Kidney (tissue), 14 donors: ENCODE measurements around the gene CTDNEP1. TPM values are rescaled to one million over a fixed set of nuclear protein-coding genes. Genes with fewer than 3 reads are reported as not detected.

ENCODE experiments used
- DNase-seq, 5 donors: peaks; one replicate each; pipeline ENCODE4 v3.0.0-alpha.2; 2013 to 2020
- FAIRE-seq: peaks from 2 replicates; lab custom pipeline; 2012; peaks lifted over from hg19 to GRCh38; lab: Jason Lieb, UNC
- H3K27ac ChIP-seq, 2 donors: one replicate each; pipeline ENCODE4 v1.7.0; 2013; ENCODE audit warnings: low read depth in 2 of 2, low read length in 2 of 2, inconsistent platforms in 1 of 2
- H3K27me3 ChIP-seq: one replicate; pipeline ENCODE4 v1.7.1; 2013; ENCODE audit warnings: low read length, inconsistent platforms; ENCODE audit not compliant: control insufficient read depth, insufficient read depth
- H3K36me3 ChIP-seq, 3 donors: one replicate each; pipeline versions ENCODE4 v1.7.0 to v1.7.1; 2013; ENCODE audit warnings: low read length in 3 of 3, control low read depth in 1 of 3, inconsistent platforms in 1 of 3; ENCODE audit not compliant: insufficient read depth in 3 of 3, control insufficient read depth in 2 of 3
- H3K4me1 ChIP-seq, 3 donors: one replicate each; pipeline versions ENCODE4 v1.7.0 to v1.7.1; 2013; ENCODE audit warnings: low read length in 3 of 3, inconsistent platforms in 1 of 3, low read depth in 1 of 3; ENCODE audit not compliant: control insufficient read depth in 2 of 3, insufficient read depth in 2 of 3
- H3K4me3 ChIP-seq, 3 donors: one replicate each; pipeline versions ENCODE4 v1.7.0 to v1.8.1; 2013; ENCODE audit warnings: low read length in 3 of 3, control low read depth in 1 of 3, inconsistent platforms in 1 of 3
- H3K9ac ChIP-seq, 3 donors: one replicate each; pipeline versions ENCODE4 v1.7.0 to v1.7.1; 2013; ENCODE audit warnings: low read length in 3 of 3, control low read depth in 1 of 3, inconsistent platforms in 1 of 3
- H3K9me3 ChIP-seq, 3 donors: one replicate each; pipeline versions ENCODE4 v1.7.0 to v1.7.1; 2013; ENCODE audit warnings: low read length in 3 of 3, control low read depth in 1 of 3, inconsistent platforms in 1 of 3; ENCODE audit not compliant: control insufficient read depth in 2 of 3, insufficient read depth in 1 of 3
- intact Hi-C: fragments of 100-400 bp; cut with DNase I; formaldehyde crosslinking; loops from one replicate; pipeline ENCODE4 v1.11.1; 2022
- polyA plus RNA-seq: library from polyadenylated mRNA; stranded (reverse); fragments of 350-450 nt; fragmentation: Illumina TruSeq; extraction: RNeasy Lipid Tissue Mini Kit (QIAGEN cat#74804); gene quantifications from one replicate; pipeline ENCODE4 v1.2.3, GENCODE V29; 2014; ENCODE audit warnings: low read depth, low replicate concordance; ENCODE audit not compliant: insufficient read depth
- total RNA-seq: library from RNA; stranded (reverse); fragmentation: NEBNext Ultra II Directional; extraction: Animal tissue kit (Norgen Biotek cat#: 25700); gene quantifications from one replicate; pipeline ENCODE4 v1.2.1, GENCODE V29; 2021
- TF ChIP-seq, protein P1 (sequence below): IDR thresholded peaks from 3 replicates; pipeline ENCODE4 v1.5.1; 2012; ENCODE audit warnings: mild to moderate bottlenecking, moderate library complexity, borderline replicate concordance; ENCODE audit not compliant: insufficient read depth; ENCODE audit errors: extremely low read depth
- donor health status: control.
- donor health status: control.
- donor health status: control.
- donor health status: control.
- donor health status: control.
- donor health status: DM: yes; HTN: yes; CAD: no.
- donor health status: Normal renal cell carcinoma (clear cell type).

The CTDNEP1 gene
- total and polyA plus RNA-seq, 2 donors from 2014 or later = 113 to 124 TPM

DNA sequence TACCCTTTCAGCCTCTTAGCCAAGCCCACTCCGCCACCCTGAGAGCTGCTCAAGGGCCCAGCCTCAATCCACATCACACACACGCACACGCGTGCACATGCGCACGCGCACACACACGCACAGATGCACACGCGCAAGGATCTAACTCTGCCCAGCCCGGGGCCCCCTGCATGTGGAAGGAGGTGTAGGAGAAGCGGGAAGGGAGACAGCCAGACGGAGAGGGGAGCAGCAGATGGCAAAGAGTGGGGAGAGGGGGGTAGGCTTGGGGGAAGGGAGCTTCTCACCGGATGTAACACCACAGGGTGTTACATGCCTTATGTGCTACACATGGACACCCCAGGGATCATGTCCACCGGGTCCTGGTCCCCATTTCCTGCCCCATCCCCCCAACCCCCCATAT, 47.2 kb downstream of the CTDNEP1 start:
- Histone ChIP-seq H3K36me3 (peaks cover 0 to 9% (median 0%) of the 10 kb centered on the region in 3 donors), H3K9ac (no peak overlapping the region), H3K9me3 (no peaks in the 10 kb centered on the region), H3K4me1 (no peaks in the 10 kb centered on the region), H3K4me3 (peak overlapping the region in 1 of 3 donors; percentile 67), H3K27ac (no peak overlapping the region), H3K27me3 (no peaks in the 10 kb centered on the region)
- intact Hi-C loops = no loop called here
- FAIRE-seq (no peak), DNase-seq (peak in 1 of 5 donors; percentile 82)
- TF ChIP-seq, protein P1, sequence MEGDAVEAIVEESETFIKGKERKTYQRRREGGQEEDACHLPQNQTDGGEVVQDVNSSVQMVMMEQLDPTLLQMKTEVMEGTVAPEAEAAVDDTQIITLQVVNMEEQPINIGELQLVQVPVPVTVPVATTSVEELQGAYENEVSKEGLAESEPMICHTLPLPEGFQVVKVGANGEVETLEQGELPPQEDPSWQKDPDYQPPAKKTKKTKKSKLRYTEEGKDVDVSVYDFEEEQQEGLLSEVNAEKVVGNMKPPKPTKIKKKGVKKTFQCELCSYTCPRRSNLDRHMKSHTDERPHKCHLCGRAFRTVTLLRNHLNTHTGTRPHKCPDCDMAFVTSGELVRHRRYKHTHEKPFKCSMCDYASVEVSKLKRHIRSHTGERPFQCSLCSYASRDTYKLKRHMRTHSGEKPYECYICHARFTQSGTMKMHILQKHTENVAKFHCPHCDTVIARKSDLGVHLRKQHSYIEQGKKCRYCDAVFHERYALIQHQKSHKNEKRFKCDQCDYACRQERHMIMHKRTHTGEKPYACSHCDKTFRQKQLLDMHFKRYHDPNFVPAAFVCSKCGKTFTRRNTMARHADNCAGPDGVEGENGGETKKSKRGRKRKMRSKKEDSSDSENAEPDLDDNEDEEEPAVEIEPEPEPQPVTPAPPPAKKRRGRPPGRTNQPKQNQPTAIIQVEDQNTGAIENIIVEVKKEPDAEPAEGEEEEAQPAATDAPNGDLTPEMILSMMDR = no peak

DNA sequence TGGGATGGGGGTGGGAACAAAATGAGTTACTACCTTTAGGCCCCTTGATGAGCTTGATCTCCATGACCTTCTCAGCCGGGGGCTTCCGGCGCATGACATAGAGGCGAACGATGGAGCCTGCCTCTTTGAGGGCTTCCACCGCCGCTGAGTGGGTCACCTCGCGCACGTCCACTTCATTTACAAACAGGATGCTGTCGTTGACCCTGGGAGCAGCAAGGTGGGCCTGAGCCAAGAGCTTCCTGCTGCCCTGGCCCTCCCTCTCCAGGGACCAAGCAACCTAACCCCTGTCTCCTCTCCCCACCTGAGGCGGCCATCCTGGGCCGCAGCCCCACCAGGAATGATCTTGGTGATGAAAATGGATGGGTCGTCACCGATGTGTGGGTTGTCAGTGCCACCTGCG, 48.1 kb downstream of the CTDNEP1 start:
- TF ChIP-seq, protein P1 = no peak
- Histone ChIP-seq H3K4me3 (no peak overlapping the region), H3K9ac (no peak overlapping the region), H3K9me3 (no peaks in the 10 kb centered on the region), H3K27me3 (no peaks in the 10 kb centered on the region), H3K36me3 (peaks cover 0 to 9% (median 0%) of the 10 kb centered on the region in 3 donors), H3K27ac (no peak overlapping the region), H3K4me1 (no peaks in the 10 kb centered on the region)
- intact Hi-C loops = no loop called here
- peak in 1 of 5 donors; percentile 51 for DNase-seq
- no peak for FAIRE-seq

DNA sequence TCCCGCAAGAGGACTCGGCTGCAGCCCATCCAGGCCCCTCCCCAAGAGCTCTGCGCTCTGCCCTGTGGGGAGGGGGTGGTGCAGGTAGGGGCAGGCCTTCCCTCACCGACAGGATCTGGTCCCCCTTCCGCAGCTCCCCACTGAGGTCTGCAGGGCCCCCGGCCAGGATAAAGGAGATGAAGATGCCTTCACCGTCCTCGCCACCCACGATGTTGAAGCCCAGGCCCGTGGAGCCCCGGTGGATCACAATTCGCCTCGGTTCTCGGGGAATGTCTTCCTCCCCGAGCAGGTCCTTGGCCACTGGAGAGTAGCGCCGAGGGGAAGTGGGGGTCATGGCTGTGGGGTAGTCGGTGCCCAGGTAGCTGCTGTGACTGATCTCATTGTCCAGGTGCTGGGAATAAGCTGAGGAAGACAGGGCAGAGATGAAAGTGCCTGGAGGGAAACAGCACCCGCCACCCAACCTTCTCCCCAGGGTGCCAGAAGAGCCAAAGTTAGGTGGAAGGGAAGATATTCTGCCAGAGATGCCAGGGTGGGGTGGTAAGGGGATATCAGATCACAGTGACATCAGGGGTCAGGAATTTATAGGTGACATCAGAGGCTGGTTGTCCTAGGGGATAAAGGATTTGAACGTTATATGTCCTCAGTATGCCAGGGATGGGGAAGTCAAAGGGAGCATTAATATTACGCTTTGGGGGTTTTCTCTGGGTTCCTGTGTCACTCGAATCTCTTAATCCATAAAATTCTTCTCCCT, 54.7 kb downstream of the CTDNEP1 start:
- TF ChIP-seq, protein P1 = no peak
- no peaks in the 10 kb centered on the region for H3K4me1 ChIP-seq
- no peak for DNase-seq
- intact Hi-C loops = no loop called here
- no peak overlapping the region for H3K9ac ChIP-seq
- no peak overlapping the region for H3K27ac ChIP-seq
- no peaks in the 10 kb centered on the region for H3K9me3 ChIP-seq
- FAIRE-seq = no peak
- H3K27me3 ChIP-seq = no peaks in the 10 kb centered on the region
- peaks cover 0 to 12% (median 0%) of the 10 kb centered on the region in 3 donors for H3K36me3 ChIP-seq
- no peak overlapping the region for H3K4me3 ChIP-seq
